ENCODE data around the gene TRIM45. TPM values are rescaled to one million over a fixed set of nuclear protein-coding genes. Genes with fewer than 3 reads are reported as not detected.

The TRIM45 gene, protein sequence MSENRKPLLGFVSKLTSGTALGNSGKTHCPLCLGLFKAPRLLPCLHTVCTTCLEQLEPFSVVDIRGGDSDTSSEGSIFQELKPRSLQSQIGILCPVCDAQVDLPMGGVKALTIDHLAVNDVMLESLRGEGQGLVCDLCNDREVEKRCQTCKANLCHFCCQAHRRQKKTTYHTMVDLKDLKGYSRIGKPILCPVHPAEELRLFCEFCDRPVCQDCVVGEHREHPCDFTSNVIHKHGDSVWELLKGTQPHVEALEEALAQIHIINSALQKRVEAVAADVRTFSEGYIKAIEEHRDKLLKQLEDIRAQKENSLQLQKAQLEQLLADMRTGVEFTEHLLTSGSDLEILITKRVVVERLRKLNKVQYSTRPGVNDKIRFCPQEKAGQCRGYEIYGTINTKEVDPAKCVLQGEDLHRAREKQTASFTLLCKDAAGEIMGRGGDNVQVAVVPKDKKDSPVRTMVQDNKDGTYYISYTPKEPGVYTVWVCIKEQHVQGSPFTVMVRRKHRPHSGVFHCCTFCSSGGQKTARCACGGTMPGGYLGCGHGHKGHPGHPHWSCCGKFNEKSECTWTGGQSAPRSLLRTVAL
- 1.9 and 3.3 TPM in 2 replicates for total RNA-seq

GRCh38 chr1:117121589-117122329, at the start of gene TRIM45:
TRIM45 (minus strand) TSS chr1:117121749; CDS start chr1:117121201, 548 bp downstream.

Other genes starting within 250 kb of the TRIM45 start
- 66.7 and 108 TPM in 2 replicates for gene PTGFRN, start 211.8 kb downstream of the TRIM45 start, total RNA-seq
- gene CD101, start 120.0 kb downstream of the TRIM45 start, total RNA-seq = 0.36 and 0.59 TPM in 2 replicates
- gene TTF2, start 61.4 kb downstream of the TRIM45 start, total RNA-seq = 10.9 and 11.9 TPM in 2 replicates
- not detected in 2 replicates for gene VTCN1, start 89.2 kb upstream of the TRIM45 start, total RNA-seq
- 56.4 and 57.6 TPM in 2 replicates for gene MAN1A2, start 245.7 kb upstream of the TRIM45 start, total RNA-seq